ENCODE results near the gene HIVEP3.

DNA sequence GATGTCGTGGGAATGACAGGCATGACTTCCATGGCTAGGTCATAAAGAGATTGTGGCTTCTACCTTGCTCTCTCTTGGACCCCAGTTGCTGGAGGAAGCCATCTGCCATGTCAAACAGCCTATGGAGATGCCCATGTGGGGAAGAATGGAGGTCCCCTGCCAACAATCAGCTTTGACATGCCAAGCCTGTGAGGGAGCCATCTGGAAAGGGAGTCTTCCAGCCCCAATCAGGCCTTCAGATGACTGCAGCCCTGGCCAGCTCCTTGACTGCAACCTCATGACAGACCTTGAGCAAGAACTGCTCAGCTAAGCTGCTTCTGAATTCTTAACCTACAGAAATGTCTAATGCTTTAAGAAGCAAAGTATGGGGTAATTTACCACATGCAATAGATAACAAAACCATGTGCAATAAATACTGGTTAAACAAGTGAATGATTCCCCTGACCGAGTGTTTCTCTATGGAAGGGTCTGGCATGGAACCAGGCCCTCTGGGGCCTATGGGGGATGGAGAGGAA, 187.1 kb downstream of the HIVEP3 start:
- TF ChIP-seq POLR2A (IDR thresholded peaks at IDR 0.05; ENCODE audit: low read length) (no peak), GATA1 (IDR thresholded peaks at IDR 0.05; ENCODE audit: low read depth, low read length) (no peak)

Data from erythroblast (primary cell).